Gastroesophageal sphincter (tissue), 3 donors: Measurements from ENCODE around the gene B4GALT1.

Experiments
- CTCF ChIP-seq, 4 experiments: fragments of 200-600 bp in 2 of 4; fragments of 450-650 bp in 2 of 4; sonication (generic) in 1 of 4; IDR thresholded peaks; one replicate each; pipeline ENCODE4 v1.5.1; 2017 to 2019; ENCODE audit warnings: antibody characterized with exemption in 4 of 4, mild to moderate bottlenecking in 2 of 4, moderate library complexity in 2 of 4
- EP300 ChIP-seq: sonication (generic); formaldehyde crosslinking; IDR thresholded peaks from one replicate; pipeline ENCODE4 v1.6.1; 2017; ENCODE audit warnings: antibody characterized with exemption, mild to moderate bottlenecking
- POLR2A ChIP-seq, 2 donors: fragments of 450-650 bp; IDR thresholded peaks; one replicate each; pipeline ENCODE4 v1.6.1; 2017; ENCODE audit warnings: antibody characterized with exemption in 2 of 2, mild to moderate bottlenecking in 2 of 2, moderate library complexity in 1 of 2
- POLR2AphosphoS5 ChIP-seq: sonication (generic); formaldehyde crosslinking; IDR thresholded peaks from one replicate; pipeline ENCODE4 v1.6.1; 2017; ENCODE audit warnings: antibody characterized with exemption

GRCh38 chr9:33125871-33126823, 41.0 kb downstream of the B4GALT1 start:
- TF ChIP-seq CTCF (IDR thresholded peaks at IDR 0.05) (no peak), POLR2A (IDR thresholded peaks at IDR 0.05) (no peak), POLR2AphosphoS5 (no peak), EP300 (no peak)
